ENCODE results near the gene BACH2. TPM values are rescaled to one million over a fixed set of nuclear protein-coding genes. Genes with fewer than 3 reads are reported as not detected.

BACH2 gene
- total and polyA plus RNA-seq, 2 of the 8 experiments (the other 6 are each of a cell fraction or from before 2014, with no cell fraction given): 1.9 to 5.9 TPM

GRCh38 chr6:90079560-90080490, 216.8 kb downstream of the BACH2 start (continued):
- no peak for TF ChIP-seq POLR2AphosphoS5 (IDR thresholded peaks at IDR 0.05; ENCODE audit: low read depth, low read length)
- no peak for TF ChIP-seq EZH2 (IDR thresholded peaks at IDR 0.05; ENCODE audit: low read depth, low read length, severe bottlenecking)
- no peak for TF ChIP-seq CBX8 (IDR thresholded peaks at IDR 0.05; ENCODE audit: borderline replicate concordance, low read depth, low read length)
- TF ChIP-seq TEAD4 (IDR thresholded peaks at IDR 0.05; ENCODE audit: low read depth, low read length): no peak
- no peak for TF ChIP-seq GTF2F1 (IDR thresholded peaks at IDR 0.05; ENCODE audit: borderline replicate concordance, low read depth, low read length)
- TF ChIP-seq NRF1 (IDR thresholded peaks at IDR 0.05; ENCODE audit: low read depth, low read length): no peak
- no peak for TF ChIP-seq SIRT6 (IDR thresholded peaks at IDR 0.05; ENCODE audit: low read length)
